Left renal cortex interstitium (tissue), 4 donors: ENCODE data around the gene MUC22. TPM values are rescaled to one million over a fixed set of nuclear protein-coding genes. Genes with fewer than 3 reads are reported as not detected.

Experiments used
- DNase-seq, 4 donors: peaks; one replicate each; pipeline ENCODE4 v3.0.0-alpha.2; 2013; ENCODE audit warnings: low read depth in 4 of 4, low spot score in 2 of 4, missing footprints in 1 of 4
- polyA plus RNA-seq, 4 donors: library from polyadenylated mRNA; unstranded; fragments of 120-200 nt; gene quantifications; one replicate each; pipeline ENCODE4 v1.2.1, GENCODE V29; 2013; ENCODE audit not compliant: insufficient read length in 4 of 4

The MUC22 gene
- polyA plus RNA-seq, 4 donors = not detected

DNA sequence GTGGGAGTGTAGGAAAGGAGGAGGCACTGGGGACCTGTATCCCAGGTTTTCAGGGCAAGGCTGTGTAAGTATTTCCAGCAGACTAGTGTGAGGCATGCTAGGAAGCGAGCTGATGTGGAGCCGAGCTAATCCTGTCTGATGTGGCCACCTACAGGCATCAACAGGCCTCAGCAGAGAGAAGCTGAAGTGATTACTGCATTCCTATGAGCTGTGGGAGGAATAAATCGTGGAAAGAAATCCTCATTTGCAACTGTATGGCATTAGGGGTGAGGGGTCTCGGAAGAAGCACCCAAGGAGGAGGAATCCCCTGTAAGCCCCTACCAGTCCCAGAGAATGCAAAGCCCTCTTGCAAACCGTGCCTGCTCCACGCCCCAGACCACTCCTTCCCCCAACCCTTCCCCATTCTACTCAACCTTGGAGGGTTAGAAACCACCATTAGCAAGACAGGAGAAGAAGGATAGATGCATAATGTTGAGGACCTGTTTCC lies 60.5 kb downstream of the MUC22 start:
- peak in 1 of 4 donors; percentile 57 for DNase-seq

DNA sequence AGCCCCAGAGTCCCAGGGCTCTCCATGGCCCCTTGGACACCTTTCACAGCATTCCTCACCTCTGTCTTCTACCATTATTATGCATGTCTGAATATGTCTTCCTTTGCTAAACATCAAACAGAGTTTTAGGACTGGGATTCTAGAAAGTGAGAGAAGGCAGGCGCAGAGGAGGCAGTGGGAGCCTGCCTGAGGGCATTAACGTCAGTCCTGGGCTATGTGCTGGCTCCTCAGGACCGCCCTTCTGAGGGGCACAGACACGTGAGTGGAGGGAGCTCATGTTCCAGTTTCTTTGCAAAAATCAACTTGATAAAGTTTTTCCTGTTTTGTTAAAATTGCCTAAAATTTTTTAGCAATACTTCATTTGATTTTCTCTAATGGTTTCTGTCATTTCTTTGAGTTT lies 64.1 kb downstream of the MUC22 start:
- no peak for DNase-seq

DNA sequence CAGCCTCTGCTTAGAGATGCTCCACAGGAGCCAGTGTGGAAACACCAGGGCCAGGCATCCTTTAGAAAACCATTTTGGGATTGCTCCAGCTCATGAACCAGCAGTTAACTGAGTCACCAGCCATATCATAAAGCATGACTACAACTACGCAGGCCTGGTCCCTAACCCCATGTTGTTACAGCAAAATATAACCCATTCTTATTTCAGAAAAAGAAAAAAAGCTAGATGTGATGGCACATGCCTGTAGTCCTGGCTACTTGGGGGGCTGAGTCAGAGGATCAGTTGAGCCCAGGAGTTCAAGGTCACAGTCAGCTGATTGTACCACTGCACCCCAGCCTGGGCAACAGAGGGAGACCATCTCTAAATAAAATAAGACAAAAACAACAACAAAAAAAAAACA lies 65.3 kb downstream of the MUC22 start:
- DNase-seq = no peak

DNA sequence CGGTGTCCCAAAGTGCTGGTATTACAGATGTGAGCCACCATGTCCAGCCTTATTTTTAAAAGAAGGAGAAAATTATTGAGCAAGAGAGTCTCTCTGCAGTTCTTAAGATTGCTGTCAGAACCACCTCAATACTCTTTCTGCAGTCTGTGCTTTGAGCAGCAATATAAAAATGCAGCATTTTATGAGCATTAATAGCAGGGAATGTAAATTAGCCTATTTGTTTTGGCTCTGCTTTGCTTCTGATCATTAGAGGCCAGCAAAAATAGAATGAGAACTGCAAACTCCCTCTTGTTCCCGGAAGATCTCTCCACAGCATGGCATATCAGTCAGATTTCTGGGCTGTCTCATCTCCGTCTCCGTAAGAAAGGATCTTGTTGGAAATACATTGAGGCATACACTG lies 66.3 kb downstream of the MUC22 start:
- DNase-seq = no peak

DNA sequence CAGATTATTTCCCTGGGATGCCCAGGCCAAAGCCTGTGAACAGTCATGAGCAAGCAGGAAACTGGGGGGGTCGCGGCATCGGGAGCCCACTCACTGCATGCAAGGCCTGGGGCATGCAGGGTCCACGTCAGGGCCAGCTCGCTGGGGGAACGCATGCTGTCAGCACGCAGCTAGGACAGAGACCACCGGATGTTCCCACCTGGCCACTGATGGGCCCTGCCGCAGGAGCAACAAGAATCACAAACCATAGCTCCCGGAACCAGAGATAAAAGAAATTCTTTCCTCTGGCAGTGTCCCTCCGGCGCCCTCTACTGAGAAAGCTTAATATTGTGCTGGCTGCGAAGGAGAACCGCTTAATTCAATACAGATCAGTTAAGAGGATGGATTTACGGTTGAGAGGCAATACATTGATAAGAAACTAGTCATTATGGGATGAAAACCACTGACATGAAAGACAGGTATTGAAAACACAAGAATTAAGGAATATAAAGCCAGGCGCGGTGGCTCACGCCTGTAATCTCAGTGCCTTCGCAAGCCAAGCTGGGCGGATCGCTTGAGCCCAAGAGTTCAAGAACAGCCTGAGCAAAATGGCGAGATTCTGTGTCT lies 69.5 kb downstream of the MUC22 start:
- DNase-seq = peak in 1 of 4 donors; percentile 64

DNA sequence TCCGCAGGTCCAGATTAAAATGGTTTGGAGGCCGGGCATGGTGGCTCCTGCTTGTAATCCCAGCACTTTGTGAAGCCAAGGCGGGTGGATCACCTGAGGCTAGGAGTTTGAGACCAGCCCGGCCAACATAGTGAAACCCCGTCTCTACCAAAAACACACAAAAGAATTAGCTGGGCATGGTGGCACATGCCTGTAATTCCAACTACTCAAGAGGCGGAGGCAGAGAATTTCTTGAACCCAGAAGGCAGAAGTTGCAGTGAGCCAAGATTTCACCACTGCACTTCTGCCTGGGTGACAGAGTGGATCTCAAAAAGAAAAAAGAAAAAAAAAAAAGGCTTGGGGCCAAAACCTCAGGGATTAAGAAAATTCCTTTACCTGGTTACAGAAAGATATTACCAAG lies 71.6 kb downstream of the MUC22 start:
- no peak for DNase-seq

DNA sequence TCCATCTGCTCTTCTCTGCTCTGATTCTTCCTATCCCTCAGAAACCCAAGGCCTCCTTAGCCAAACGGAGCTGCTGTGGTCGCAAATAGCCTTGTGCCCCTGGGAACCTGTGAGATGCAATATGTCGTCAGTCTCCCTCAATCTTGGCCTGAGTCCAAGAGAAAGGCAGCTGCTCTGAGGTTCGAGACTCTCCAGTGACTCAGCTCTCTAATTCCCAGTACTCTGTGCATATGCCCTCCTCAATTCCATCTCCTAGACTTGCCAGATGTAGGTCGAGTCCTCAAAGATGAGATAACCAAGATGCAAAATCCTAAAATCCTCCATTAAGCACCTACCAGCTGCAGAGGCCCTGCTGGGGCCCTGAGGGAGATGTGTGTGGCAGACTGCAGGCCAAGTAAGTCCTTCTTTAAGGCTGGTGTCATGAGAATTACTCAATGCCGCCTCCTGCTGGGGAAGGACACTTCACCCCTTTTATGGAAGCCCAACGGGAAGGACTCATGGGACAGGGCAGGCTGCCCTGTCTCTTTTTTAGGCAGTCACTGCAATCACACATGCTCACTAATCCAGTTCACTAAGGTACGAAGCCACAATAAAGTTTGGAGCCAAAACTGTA lies 73.6 kb downstream of the MUC22 start:
- no peak for DNase-seq

Other genes starting within 250 kb of the MUC22 start
- gene DDR1, start 126.0 kb upstream of the MUC22 start, polyA plus RNA-seq = 100 to 1,000 TPM; 141 to 222 (median 177) TPM
- gene GTF2H4, start 102.3 kb upstream of the MUC22 start, polyA plus RNA-seq = 10 to 100 TPM; 35.3 to 60.7 (median 45.6) TPM
- gene VARS2, start 96.2 kb upstream of the MUC22 start, polyA plus RNA-seq = 10 to 100 TPM; 28.6 to 54.8 (median 40.8) TPM
- 1 to 10 TPM in 3 of 4 donors, under 1 TPM in 1; 0.95 to 1.3 (median 1.1) TPM for gene SFTA2, start 78.3 kb upstream of the MUC22 start, polyA plus RNA-seq
- gene MUCL3, start 69.5 kb upstream of the MUC22 start, polyA plus RNA-seq = under 1 TPM in 3 of 4 donors, not detected in 1; 0.07 to 0.13 (median 0.13) TPM
- under 1 TPM in 1 of 4 donors, not detected in 3; 0.03 TPM for gene MUC21, start 26.8 kb upstream of the MUC22 start, polyA plus RNA-seq
- not detected for gene C6orf15, start 102.1 kb downstream of the MUC22 start, polyA plus RNA-seq
- under 1 TPM in 3 of 4 donors, not detected in 1; 0.05 to 0.34 (median 0.21) TPM for gene PSORS1C1, start 104.3 kb downstream of the MUC22 start, polyA plus RNA-seq
- not detected for gene CDSN, start 110.0 kb downstream of the MUC22 start, polyA plus RNA-seq
- under 1 TPM in 1 of 4 donors, not detected in 3; 0.22 TPM for gene PSORS1C2, start 128.6 kb downstream of the MUC22 start, polyA plus RNA-seq
- 10 to 100 TPM; 24.0 to 47.0 (median 34.0) TPM for gene CCHCR1, start 147.3 kb downstream of the MUC22 start, polyA plus RNA-seq
- gene TCF19, start 148.1 kb downstream of the MUC22 start, polyA plus RNA-seq = 10 to 100 TPM; 17.1 to 20.8 (median 18.8) TPM
- 10 to 100 TPM in 1 of 4 donors, 1 to 10 TPM in 3; 1.8 to 10.1 (median 5.2) TPM for gene POU5F1, start 160.2 kb downstream of the MUC22 start, polyA plus RNA-seq